UCSD-AML1 (cell line): ENCODE results near the gene NPEPL1.
"Not testable (repeated sequence)": the region's sequence is repeated elsewhere in the genome, so short reads cannot be mapped to it uniquely, and the experiment has no call there.

Source experiments
- DNase-seq: peaks from one replicate; lab custom pipeline; 2025; ENCODE audit not compliant: unreplicated experiment; lab: John Stamatoyannopoulos, UW

Gene NPEPL1

GRCh38 chr20:58737198-58737597 lies 44.6 kb downstream of the NPEPL1 start:
- DNase-seq: no peak

- DNase-seq: no peak
Observed at GRCh38 chr20:58740356-58741308, 48.0 kb downstream of the NPEPL1 start.

- DNase-seq: no peak
Observed at GRCh38 chr20:58741384-58741783, 48.8 kb downstream of the NPEPL1 start.

- no peak for DNase-seq
Observed at GRCh38 chr20:58742668-58743566, 50.3 kb downstream of the NPEPL1 start.

GRCh38 chr20:58743929-58744534 lies 51.4 kb downstream of the NPEPL1 start:
- no peak for DNase-seq

- DNase-seq: no peak
Observed at GRCh38 chr20:58744836-58745235, 52.2 kb downstream of the NPEPL1 start.

- no peak for DNase-seq
Observed at GRCh38 chr20:58745391-58745790, 52.8 kb downstream of the NPEPL1 start.

- DNase-seq: no peak
Observed at GRCh38 chr20:58746620-58747019, 54.0 kb downstream of the NPEPL1 start.

GRCh38 chr20:58747211-58747610 lies 54.6 kb downstream of the NPEPL1 start:
- DNase-seq: no peak

GRCh38 chr20:58748618-58749017 lies 56.0 kb downstream of the NPEPL1 start:
- no peak for DNase-seq

GRCh38 chr20:58749098-58749769 lies 56.6 kb downstream of the NPEPL1 start:
- no peak for DNase-seq

- no peak for DNase-seq
Observed at GRCh38 chr20:58749979-58750378, 57.4 kb downstream of the NPEPL1 start.

- DNase-seq: not testable (repeated sequence)
Observed at GRCh38 chr20:58750706-58751105, 58.1 kb downstream of the NPEPL1 start.

GRCh38 chr20:58751979-58752378 lies 59.4 kb downstream of the NPEPL1 start:
- no peak for DNase-seq

GRCh38 chr20:58752565-58752964 lies 60.0 kb downstream of the NPEPL1 start:
- DNase-seq: no peak

- no peak for DNase-seq
Observed at GRCh38 chr20:58753267-58753921, 60.8 kb downstream of the NPEPL1 start.

- DNase-seq: no peak
Observed at GRCh38 chr20:58753922-58754551, 61.4 kb downstream of the NPEPL1 start.

GRCh38 chr20:58754584-58754983 lies 62.0 kb downstream of the NPEPL1 start:
- DNase-seq: no peak

- DNase-seq: no peak
Observed at GRCh38 chr20:58755062-58755697, 62.6 kb downstream of the NPEPL1 start.
